ENCODE results near the gene OR9K2. TPM values are rescaled to one million over a fixed set of nuclear protein-coding genes. Genes with fewer than 3 reads are reported as not detected.

OR9K2 gene
- total and polyA plus RNA-seq, 2 of the 4 experiments (the other 2 are of a cell fraction), result not detected

DNA sequence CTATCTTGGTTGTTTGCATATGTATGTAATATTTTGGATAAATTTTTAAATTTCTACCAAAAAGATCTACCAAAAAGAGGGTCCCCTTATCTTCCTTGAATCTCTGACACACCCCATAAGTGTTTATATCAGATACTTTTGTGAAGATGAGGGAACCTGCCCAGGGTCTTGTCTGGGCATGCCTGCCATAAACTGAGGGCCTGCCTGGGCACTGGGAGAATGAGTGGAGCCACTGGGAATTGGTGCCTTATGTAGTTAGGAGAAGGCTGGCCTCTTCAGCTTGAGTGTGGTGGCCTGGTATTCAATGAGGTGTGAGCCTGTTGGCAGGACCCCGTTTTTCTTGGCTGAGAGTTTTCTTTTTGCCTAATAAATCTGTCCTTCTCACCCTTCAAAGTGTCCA is 46.5 kb downstream of the OR9K2 start:
- Histone ChIP-seq H2BK15ac (ENCODE audit: low read depth, low read length) (no peak overlapping the region), H2BK5ac (ENCODE audit: low read depth, low read length, poor library complexity, severe bottlenecking) (no peak overlapping the region), H2AFZ (replicated peaks; ENCODE audit: low read length, poor library complexity) (no peak overlapping the region), H3K23ac (ENCODE audit: low read depth, low read length) (no peak overlapping the region), H2BK20ac (ENCODE audit: low read depth, low read length) (no peak overlapping the region), H4K8ac (ENCODE audit: low read depth in 2 of 2, low read length in 2 of 2) (no peak overlapping the region), H3K56ac (ENCODE audit: extremely low read depth, insufficient read depth, low read length) (no peak overlapping the region), H3K4me2 (ENCODE audit: low read depth, low read length) (no peak overlapping the region), H3K9me1 (ENCODE audit: insufficient read depth, low read length) (no peaks in the 10 kb centered on the region), H3K14ac (replicated peaks; ENCODE audit: low read depth, low read length) (no peak overlapping the region), H3K4ac (ENCODE audit: low read depth, low read length) (no peak overlapping the region), H2AK9ac (replicated peaks; ENCODE audit: low read depth, low read length, poor library complexity) (no peak overlapping the region), H3K79me1 (ENCODE audit: low read depth in 1 of 2, low read length in 2 of 2) (no peaks in the 10 kb centered on the region), H3K9me3 (ENCODE audit: control insufficient read depth, insufficient read depth, low read length) (no peaks in the 10 kb centered on the region), H3K27ac (ENCODE audit: insufficient read depth, low read length) (no peak overlapping the region), H2BK120ac (ENCODE audit: low read depth, low read length) (no peak overlapping the region), H4K20me1 (ENCODE audit: insufficient read depth, low read length) (no peaks in the 10 kb centered on the region), H4K5ac (ENCODE audit: low read depth, low read length) (no peak overlapping the region), H3K9ac (ENCODE audit: low read depth, low read length) (no peak overlapping the region), H3K4me3 (ENCODE audit: insufficient read depth, low read depth, low read length) (no peak overlapping the region), H4K91ac (ENCODE audit: insufficient read depth, low read depth, low read length) (no peak overlapping the region), H3K36me3 (ENCODE audit: control insufficient read depth, insufficient read depth, low read length) (no peaks in the 10 kb centered on the region), H2AK5ac (ENCODE audit: low read depth, low read length) (no peak overlapping the region), H3K4me1 (ENCODE audit: control insufficient read depth, insufficient read depth, low read length) (no peaks in the 10 kb centered on the region), H3K27me3 (ENCODE audit: control insufficient read depth, insufficient read depth, low read length) (no peaks in the 10 kb centered on the region), H3K18ac (ENCODE audit: low read depth, low read length) (no peak overlapping the region)
- POLR2A ChIA-PET (ENCODE audit: unreplicated experiment), result no interaction called here
- dilution Hi-C loops (cut with HindIII; ENCODE audit: low sequenced_read_pairs, unreplicated experiment) (no loop called here), intact Hi-C loops (cut with micrococcal nuclease) (no loop called here), in situ Hi-C loops (cut with MboI; ENCODE audit: low sequenced_read_pairs) (no loop called here)
- DNase-seq (no peak), ATAC-seq (ENCODE audit: low read depth) (no peak)
- CTCF ChIA-PET, result no interaction called here
- BruUV-seq (replicated peaks), result no TSS peak
- no CpG with 5 or more reads among the region's 1 CpG for WGBS, 2 experiments (ENCODE audit: extremely low coverage in 2 of 2, insufficient read length in 1 of 2)
- no peak for TF ChIP-seq NFE2L2 (IDR thresholded peaks at IDR 0.05; ENCODE audit: low read depth, low read length)
